ENCODE measurements around the gene C1orf74.

The C1orf74 gene

DNA sequence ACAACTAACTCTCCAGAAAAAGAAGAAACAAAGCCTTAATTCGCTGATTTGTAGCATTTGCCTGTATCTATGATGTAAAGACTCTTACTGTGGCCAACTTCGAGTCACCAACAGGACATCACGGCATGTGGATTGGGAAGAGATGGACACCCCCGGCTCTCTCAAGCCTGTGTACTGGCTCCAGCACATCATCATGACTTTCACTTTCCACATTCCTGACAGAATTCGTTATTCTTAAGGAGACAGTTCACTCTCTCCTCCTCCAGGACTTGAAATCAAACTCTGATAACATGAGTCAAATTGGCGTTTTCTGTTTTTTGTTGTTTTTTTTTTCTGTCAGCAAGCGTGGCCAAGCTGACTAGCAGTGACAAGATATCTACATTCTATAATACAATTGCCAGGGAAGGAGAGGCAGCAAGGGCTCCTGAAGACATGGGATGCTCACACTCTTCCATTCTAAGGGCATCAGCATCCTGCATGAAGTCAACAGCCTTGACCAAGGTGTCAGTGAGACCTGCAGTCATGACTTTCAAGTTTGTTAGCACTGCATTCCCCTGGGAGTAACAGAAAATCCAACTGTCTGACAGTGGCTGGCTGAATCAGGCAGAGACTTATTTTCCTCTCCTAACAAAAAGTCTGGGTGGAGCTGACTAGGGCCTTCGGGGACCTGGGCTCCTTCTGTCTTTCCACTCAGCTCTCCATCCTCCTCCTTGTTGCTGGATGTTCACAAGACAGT, 41.8 kb downstream of the C1orf74 start:
- DNase-seq (ENCODE audit: low read depth), result no peak

DNA sequence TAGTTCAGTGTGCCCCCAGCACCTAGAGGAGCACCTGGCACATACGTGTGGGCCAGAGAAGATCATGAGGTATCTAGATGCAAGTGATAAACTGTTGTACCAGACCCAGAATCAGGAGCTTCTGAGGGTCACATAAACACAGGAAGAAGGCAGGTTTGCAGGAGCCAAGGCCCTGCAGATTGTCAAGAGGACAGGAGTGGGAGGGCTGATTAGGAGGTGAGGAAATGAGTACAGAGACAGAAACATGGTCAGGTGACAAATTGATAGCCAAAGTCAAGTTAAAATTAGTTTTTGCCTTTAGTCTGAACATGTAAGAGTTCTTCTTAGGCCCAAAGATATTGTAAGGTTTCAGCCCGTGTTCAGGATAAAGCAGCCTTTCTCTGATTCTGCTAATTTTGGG, 42.5 kb downstream of the C1orf74 start:
- no peak for DNase-seq (ENCODE audit: low read depth)

DNA sequence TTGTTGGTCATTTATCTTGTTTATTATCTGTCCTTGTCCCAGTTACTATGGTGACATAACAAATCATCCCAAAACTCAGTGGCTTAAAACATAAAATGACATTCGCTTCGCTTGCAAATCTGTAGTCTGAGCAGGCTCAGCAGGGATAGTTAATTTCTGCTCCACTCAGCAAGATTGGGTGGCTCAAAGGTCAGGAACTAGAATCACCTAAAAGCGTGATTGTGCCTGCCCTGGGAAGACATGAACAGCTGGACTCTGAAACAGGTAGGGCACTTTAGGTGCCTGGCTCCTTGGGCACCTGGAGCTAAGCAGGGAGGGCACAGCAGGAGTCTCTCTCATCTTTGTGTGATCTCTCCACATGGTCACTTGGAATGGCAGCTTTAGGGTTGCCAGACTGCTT, 43.2 kb downstream of the C1orf74 start:
- no peak for DNase-seq (ENCODE audit: low read depth)

DNA sequence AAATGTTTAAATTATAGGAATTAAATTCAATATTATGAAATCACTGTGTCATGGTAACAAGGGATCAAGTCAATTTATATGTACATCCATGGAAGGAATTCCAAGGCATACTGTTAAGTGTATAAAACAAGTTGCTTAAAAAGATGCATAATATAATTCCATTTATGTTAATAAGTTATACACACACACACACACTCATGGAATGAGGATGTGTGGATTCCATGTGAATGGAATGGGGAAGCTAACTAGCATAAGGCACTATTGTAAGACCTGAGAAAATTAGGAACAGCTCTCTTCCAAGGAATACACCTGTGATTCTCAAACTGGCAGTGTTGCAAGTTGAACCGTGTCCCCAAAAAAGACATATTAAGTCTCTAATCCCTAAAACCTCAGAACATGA, 46.1 kb downstream of the C1orf74 start:
- no peak for DNase-seq (ENCODE audit: low read depth)

DNA sequence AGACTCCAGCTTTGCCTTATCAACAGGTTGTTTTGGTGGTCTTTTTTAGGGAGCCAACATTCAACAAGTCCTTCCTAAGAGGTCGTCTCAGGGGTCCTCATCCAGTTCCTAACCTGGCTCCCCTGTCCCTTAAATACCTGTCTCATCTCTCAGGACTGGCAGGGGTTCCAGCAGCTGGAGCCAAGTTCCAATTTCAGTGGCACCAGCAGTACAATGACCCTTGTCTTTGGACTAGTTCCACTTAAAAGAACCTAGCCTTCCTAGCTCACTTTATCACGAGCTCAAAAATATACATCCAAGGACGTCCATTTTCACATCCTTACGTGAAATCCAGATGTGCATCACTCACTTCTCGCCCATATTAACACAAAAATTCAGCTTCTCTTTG, 47.2 kb downstream of the C1orf74 start:
- no peak for DNase-seq (ENCODE audit: low read depth)

DNA sequence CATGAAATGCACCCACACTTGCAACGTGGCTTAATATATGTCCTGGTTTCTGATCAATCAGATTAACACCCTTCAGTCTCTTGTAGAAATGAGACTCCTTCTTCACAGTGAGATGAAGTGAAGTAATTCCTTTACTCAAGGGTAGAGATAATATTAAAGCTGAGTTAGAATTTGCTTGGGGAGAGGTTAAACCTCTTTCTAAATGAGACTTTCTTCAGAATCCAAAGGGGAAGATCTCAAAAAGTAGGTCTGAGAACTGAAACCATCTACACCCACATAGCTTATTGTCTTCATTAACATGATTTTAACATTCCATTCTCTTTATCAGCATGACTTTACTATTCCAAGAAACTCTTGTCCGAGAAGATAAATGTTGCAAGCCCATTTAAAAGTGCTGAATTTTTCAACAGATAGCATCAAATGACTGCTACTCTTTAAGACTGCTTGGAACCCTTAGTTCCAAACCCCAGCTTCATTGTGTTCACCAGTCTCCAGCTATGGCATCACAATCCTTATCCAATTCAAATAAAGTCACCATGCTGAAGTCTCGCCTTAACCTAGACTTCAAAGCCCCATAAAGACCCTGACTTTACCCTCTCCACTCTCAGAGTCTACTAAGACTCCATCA, 47.8 kb downstream of the C1orf74 start:
- DNase-seq (ENCODE audit: low read depth), result no peak

DNA sequence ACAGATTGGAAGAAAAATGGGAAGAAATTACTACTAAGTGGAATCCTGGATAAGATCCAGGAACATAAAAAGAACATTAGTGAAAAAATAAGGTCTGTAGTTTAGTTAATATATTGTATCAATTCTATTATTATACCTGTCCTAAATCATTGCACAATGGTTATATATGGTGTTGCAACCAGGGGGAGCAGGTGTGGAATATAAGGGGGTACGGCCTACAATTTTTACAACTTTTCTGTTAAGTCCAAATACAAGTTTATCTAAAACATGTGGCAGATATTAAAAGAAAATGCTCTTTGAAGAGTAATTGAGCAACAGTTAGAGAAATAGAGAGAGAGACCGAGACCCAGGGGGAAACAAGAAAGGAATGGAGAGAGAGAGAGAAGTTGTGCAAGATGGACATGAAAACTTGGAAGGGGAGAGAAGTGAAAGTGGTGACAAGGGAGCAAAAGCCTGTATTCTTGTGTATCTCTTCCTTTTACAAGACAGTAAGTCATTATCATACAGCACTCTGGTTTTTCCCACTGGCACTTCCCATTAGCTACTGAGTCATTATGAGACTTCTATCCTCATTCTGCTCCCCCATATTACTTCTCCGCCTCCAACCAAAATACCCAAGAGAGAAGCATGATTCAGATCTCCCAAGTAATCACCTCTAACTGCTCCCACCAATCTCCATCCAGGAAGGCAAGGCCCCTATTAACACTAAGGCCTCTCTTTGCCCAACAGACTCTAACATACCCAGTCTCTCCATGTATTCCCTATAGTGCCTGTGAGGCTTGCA, 50.8 kb downstream of the C1orf74 start:
- no peak for DNase-seq (ENCODE audit: low read depth)

DNA sequence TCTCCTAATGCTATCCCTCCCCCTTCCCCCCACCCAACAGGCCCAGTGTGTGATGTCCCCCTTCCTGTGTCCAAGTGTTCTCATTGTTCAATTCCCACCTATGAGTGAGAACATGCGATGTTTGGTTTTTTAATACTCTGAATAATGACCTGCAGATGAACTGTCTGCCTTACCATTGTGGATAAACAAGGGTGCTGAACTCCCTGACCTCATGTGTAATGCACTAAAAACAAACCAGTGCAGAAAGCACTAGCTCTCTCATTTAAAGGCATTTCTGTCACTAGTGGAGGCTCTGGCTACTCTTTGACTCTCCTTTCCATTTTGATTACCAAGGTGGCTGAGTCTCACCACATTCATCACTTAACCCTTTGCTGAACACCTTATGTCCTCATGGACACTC, 51.6 kb downstream of the C1orf74 start:
- DNase-seq (ENCODE audit: low read depth), result no peak

DNA sequence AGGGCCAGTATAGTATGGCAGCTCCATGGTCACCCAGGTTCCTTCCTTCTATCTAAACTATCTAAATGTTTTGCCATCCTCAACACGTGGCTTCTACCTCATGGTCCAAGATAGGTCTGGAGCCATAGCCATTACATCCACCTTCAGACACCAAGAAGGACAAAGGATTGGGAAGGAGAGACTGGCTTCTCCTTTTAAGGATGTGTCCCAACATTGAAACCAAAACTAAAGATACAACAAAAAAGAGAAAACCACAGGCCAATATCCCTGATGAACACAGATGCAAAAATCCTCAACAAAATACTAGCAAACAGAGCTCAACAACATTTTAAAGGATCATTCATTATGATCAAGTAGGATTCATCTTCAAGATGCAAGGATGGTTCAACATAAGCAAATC, 54.9 kb downstream of the C1orf74 start:
- no peak for DNase-seq (ENCODE audit: low read depth)

Measured in stimulated activated CD8-positive, alpha-beta memory T cell treated with anti-CD3 and anti-CD28 coated beads, Interleukin-4, amount 100 ng/mL, for 24 hours (primary cell).